ENCODE results near the gene STRA8.

STRA8 gene

DNA sequence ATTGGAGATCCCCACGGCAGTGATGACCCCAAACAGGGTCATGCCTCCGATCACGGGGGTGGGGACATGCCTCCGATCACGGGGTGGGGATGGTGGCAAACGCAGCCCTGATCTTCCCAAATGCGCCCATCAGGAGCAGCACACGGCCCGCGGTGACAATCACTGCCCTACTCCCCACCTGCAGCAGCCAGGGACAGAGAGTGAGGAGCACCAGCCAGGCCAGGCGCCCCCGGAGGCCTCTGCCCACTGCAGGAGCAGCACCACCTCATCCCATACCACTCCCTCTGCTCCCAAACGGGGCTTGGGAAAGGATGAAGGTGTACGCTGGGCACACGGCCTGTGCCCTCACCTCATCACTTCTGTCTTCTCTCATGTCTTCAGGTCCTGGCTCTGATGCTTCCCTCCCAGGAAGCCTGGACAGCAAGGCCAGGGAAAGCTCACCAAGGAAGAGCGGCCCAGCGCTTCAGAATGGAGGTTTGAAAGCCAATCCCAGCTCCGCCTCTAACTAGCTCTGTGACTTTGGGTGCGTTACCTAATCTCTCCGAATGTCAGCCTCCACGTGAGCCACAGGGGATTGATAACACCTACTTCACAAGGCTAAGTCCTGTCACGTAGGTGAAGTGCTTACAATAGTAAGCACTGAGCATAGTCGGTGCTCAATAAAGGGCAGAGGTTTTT, 37.1 kb downstream of the STRA8 start:
- DNase-seq = no peak

DNA sequence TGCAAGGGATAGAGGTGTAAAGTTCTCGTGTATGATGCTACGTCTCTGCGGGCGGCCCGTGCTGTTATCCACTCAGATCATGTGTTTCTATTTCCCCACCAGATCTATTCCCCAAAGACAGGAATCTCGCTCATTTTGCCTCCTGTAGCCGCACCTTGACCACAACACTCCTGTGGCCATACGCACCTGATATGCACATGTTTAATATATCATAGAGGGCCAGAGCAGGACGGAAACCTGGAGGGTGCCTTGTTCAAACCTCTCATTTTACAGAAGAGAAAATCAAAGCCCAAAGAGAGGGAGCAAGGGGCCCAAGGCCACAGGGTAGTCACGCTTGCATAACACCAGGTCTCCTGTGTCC, 37.6 kb downstream of the STRA8 start:
- no peak for DNase-seq

DNA sequence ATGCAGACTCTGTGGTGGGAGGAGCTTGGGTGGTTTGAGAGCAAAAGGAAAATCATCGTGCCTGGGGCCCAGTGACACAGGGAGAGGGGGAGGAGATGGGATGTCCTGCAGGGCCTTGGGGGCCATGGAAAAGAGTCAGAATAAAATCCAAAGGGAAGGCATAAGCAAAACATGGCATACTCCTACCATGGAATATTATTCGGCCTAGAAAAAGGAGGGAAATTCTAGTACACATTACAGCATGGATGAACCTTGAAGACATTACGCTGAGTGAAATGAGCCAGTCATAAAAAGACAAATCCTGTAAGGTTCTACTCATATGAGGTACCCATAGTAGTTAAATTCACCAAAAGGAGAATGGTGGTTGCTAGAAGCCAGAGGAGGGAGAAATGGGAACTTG, 38.7 kb downstream of the STRA8 start:
- DNase-seq = no peak

DNA sequence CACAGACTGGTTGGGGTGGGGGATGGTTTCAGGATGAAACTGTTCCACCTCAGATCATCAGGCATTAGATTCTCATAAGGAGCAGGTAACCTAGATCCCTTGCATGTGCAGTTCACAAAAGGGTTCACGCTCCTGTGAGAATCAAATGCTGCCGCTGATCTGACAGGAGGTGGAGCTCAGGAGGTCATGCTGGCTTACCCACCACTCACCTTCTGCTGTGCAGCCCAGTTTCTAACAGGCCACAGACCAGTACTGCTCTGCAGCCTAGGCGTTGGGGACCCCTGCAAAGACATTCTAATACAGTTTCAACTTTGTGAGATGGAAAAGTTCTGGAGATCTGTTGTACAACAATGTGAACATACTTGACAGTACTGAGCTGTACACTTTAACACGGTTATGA, 39.9 kb downstream of the STRA8 start:
- DNase-seq = no peak

DNA sequence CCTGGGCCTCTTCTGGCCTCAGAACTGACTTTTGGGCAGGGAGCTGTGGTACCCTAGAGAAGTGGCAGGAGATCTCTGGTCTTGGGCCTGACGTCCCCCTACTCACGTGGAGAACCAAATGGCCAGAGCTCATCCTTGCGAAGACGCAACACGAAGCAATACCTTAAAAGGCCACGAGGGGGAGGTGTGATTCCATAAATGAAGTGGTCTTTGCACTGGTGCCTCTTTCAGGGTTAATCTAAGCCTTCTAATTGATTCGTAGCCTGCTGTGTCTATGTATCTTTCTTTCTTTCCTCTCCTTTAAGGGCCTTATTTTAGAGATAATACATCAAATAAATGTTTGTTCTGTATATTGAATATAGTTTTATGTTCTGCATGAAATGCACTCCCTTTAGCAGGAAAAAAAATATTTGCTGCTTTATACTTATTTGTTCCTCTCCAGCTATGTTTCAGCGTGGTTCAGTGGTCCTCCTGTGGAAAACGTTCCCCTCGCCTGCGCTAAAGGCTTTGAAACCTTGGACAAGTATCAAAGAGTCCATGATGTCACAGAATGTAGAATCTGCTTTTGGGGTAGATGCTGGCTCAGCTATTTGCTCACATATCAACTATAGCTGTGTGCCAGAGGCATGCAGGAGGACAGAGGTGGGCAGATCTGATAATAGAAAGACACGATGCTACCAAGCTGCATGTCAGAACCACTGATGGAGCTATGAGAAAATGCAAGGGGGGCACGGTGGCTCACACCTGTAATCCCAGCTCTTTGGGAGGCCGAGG, 41.0 kb downstream of the STRA8 start:
- no peak for DNase-seq

DNA sequence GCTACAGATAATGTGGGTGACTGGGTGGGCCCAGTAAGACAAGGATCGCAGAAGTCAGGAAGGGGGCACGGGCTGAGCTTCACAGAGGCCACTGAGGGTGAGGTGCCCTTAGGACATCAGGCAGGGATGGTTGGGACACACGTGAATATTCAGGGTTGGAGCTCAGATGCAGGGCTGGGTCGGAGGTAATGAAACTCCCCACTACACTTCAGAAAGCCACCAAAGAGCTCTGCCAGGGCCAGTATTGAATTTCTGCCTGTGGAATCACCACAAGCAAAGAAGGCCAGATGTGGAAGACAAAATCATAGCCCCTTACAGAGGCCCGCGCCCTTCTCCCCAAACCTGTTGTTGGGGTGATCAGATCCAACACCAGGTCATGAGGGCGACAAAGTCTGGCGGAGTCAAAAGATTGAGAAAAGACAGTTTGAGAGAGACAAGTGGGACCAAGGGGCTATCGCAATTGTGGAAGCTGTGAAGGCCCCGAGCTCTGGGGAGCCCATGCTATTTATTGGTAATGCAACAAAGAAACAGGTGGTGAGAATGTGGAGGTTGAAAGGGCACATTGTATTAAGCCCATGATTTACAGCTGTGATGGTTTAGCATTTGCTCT, 42.4 kb downstream of the STRA8 start:
- no peak for DNase-seq

DNA sequence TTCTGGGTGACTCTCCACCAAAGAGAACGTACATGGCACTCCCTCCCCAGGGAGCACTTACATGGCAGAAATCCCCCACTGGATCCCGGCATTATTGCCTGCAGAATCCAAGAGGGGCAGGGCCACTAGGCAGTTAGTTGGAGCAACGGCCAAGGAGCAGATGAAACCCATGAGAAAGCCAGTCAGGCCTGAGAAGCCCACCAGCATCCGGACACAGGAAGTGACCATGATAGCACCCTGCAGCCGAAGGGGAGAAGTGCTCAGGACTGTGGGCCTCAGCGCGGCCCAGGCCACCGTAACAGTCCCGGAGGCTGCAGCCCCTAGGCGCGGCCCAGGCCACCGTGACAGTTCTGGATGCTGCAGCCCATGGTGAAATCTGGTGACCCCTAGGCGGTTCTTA, 43.5 kb downstream of the STRA8 start:
- no peak for DNase-seq

DNA sequence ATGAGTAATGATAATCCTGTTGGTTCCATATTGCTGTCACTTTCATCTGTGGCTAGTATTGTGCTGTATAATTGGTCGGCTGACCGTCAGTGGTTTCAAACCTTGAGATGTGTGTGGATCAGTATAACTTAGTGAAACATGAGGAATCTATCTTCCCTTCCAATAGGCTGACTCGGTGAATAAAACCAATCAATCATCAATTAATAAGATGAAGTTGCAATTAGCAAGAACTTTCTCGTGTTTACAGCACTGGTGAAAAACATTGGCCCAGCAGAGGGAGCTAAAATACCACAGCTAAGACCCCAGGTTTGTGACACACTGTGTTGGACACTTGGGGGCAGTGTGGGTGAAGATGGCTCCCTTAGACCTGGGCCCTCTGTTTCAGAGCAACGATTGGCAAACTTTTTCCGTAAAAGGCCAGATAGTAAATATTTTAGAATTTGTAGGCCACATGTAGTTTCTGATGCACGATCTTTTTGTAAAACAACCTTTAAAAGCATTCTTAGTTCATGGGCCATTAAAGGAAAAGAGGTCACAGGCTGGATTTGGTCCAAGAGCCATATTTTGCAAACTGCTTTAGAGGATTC, 47.8 kb downstream of the STRA8 start:
- peak in 1 of 2 experiments; percentile 60 for DNase-seq

DNA sequence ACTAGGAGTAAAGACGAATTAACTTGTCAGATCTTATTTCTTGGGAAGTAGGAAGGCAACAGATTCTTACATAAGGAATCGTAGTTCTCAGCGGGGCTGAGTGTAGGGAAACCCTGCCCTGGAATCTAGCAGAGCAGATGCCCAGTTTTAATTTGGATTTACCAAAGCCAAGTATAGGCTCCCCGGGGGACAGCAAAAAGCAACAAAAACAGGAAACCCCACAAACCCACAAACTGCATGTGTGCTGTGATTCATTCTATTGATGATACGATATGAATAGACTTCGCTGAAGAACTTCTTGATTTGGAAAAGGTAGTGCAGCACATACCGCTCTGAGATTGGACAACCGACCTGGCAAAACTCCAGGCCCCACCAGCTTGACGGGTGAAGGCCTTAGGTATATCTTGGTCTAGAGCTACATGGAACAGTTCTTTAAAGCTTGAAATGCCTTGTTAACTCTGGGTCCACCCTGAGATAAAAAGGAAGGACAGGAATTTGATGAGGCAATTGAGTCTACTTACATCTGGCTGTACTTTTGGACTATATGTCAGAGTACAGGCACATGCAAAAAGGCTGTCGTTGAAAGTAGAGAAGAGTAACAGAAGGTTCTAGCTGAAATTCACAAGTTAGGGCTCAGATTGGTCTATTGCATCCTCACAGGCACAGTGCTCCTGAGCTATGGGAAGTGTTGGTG, 49.1 kb downstream of the STRA8 start:
- DNase-seq = no peak

DNA sequence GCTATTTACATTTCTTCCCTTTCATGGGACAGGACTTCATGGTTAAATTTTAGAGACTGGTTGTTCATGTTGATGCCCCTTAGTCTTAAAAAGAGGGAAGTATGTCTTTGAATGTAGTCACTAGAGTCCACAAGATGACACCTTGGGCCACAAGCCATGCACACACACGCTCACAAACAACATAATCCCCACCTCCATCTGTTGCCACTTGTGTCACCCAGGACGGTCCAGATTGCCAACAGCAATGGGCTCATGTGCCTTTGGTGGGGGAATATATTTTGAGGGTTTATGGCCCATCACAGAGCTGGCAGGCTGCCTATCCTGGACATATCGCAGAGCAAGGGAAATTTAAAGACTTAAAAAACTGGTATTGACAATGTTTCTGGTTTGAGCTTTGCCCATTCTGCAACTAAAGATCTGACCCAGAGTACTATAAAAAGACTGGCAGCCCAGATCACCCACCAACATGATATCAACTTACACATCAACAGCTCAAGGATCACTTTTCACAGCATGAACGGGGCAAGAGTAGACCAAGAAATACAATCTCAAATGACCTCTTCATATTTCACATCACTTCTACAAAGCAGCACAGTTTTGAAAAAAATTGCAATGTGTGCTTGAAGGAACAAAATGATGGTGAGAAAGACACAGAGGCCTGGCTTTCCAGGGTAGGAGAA, 50.5 kb downstream of the STRA8 start:
- no peak for DNase-seq

DNA sequence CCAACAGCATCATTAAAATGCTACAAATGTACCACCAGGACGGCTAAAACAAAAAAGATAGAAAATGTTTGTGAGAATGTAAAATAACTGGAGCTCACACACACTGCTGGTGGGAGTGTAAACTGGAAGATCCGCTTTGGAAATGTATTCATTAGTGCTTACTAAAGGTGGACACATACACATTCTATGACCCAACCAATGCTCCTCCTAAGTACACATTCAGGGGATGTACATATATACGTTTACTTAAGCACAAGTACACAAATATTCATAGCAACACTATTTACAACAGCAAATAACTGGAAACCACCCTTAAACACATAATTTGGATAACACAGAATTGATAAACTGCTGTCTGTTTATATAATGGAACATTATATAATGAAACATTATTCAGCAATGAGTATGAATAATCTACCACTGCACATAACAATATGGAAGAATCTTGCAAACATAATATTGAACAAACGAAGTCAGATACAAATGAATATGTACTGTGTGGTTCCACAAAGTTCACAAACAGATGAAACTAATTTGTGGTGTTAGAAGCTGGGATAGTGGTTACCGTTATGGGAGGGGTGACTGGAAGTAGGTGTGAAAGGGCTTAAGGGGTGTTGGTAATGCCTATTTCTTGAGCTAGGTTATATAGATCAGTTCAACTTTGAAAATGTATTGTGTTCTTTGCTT, 52.1 kb downstream of the STRA8 start:
- no peak for DNase-seq

DNA sequence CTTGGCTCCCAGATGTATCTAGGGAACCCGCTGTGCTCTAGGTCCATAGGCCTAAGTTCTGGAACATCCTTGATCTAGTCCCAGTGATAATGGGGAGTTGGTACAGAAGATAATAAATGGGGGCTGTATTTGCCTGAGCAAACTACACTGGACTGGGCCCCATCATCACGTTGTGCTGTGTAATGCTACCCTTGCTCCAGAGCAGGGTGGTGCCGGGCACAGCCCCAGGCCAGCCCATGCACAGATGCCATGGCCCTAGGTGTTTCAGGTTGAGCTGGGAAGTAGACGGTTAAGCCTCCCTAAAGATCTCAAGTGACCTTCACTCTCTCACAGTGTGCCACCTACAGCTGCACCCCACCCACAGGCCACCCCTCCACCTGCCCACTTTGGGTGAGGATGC, 53.2 kb downstream of the STRA8 start:
- no peak for DNase-seq

DNA sequence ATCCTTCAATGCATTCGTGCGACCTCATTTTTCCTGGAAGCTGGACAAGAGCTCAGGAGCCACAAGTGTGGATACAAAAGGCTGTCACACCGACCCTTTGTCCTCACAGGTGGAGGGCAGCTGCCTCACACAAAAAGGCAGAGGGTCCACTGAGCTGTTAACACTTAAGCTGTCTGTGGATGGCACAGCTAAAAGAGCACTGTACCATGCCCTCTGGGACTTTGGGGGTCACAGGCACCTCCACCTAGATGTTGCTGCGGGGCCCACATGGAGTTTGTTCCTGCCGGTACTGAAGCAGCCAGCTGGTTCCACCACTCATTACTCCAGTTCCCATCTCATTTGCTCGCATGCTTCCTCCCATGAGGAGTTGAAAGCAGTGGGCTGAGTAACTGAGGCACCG, 57.0 kb downstream of the STRA8 start:
- DNase-seq = no peak

DNA sequence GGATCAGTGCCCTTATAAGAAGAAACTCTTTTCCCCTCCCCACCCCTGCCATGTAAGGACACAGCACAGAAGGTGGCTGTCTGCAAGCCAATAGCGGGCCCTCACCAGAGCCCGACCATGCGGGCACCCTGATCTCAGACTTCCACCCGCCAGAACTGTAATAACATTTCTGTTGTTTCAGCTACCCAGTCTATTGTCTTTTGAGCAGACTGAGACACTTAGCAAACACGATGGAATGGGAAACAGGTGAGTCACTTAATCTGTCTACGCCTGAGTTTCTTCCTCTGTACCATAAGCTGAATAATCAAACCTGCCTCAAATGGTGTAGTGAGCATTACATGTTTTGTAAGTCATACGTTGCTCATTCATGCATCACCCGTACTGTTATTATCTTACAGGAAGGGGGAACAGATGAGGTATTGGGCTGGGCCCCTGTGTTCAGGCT, 58.2 kb downstream of the STRA8 start:
- no peak for DNase-seq

DNA sequence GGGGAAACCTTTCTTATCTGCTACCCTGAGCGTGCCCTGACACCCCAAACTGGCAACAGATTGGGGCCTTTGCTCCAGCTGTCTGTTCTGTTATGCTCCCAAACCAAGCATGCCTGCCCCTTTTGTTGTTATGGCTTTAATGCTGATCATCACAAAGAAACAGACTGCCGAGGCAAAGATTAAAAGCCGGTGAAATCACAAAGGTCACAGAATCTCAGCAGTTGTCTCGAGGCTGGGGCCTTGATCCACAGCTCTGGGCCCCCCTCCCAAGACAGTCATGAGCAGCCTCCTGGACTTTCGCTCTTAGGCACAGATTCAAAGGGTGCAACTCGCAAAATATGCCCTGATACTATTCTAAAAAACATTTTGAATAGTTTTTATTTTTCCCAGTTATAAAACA, 65.6 kb downstream of the STRA8 start:
- DNase-seq = no peak

DNA sequence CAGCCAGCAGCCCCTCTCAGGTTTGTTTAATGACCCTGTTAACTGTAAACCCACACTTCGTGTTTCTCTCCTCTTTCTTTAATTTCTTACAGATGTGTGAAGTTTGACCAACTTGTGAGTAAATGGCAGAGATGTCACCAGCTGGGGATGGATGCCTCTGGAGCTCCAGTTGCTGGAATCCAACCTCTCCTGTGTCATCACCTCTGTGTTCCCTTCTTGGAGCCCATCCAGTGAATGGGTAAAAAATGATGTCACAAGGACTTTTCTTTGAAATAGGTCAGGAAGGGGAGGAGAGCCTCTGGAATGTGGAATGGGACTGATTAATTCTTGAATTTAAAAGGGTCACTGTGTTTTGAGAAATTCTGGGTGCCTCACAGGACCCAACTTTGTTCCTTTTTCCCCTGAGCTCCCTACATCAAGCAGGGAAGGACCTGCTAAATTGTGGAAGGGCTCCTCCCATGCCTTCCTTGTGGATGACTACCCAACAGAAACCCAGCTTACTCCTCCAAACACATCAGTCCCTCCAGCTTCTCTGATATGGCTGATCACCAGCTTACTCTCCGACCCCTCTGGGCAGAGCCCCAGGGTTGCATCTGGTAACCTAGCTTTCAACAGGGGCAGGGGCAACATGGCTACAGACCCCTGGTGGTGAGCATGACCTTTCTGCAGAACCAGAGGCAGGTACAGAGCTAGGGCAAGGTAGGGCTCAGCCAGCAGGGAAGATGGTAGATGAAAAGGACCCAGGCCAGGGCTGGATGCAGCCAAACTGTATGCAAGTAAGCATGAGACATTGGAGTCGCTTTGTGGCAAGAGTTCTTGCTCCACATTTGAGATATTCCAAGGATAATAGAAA, 67.5 kb downstream of the STRA8 start:
- no peak for DNase-seq

Data from cerebellar nuclear complex (tissue), 1 donor.